ENCODE data around the gene KCTD18.
A peak's percentile ranks its signal among the peaks of the same experiment; 100 is the strongest.

Gene KCTD18

GRCh38 chr2:200533754-200534153 is 23.9 kb upstream of the KCTD18 start:
- TF ChIP-seq CEBPB (IDR thresholded peaks at IDR 0.05) (no peak), NFIC (IDR thresholded peaks at IDR 0.05) (no peak), FOXM1 (IDR thresholded peaks at IDR 0.05; ENCODE audit: borderline replicate concordance, low read depth) (no peak), CREB1 (IDR thresholded peaks at IDR 0.05; ENCODE audit: low read depth) (no peak), TAF1 (IDR thresholded peaks at IDR 0.05; ENCODE audit: low read depth) (no peak)

GRCh38 chr2:200528228-200528627 is 18.4 kb upstream of the KCTD18 start:
- TF ChIP-seq REST (IDR thresholded peaks at IDR 0.05; ENCODE audit: low read depth) (no peak), YY1 (IDR thresholded peaks at IDR 0.05; ENCODE audit: low read depth) (no peak), CEBPB (IDR thresholded peaks at IDR 0.05) (no peak), EGR1 (IDR thresholded peaks at IDR 0.05) (no peak), ZBTB7A (IDR thresholded peaks at IDR 0.05; ENCODE audit: low read depth) (no peak), TCF12 (IDR thresholded peaks at IDR 0.05; ENCODE audit: low read depth) (no peak), EP300 (IDR thresholded peaks at IDR 0.05; ENCODE audit: borderline replicate concordance) (no peak), FOXM1 (IDR thresholded peaks at IDR 0.05; ENCODE audit: borderline replicate concordance, low read depth) (no peak), CREB1 (IDR thresholded peaks at IDR 0.05; ENCODE audit: low read depth) (no peak), TEAD4 (IDR thresholded peaks at IDR 0.05) (no peak), MAX (IDR thresholded peaks at IDR 0.05) (no peak), TAF1 (IDR thresholded peaks at IDR 0.05; ENCODE audit: low read depth) (no peak), NFIC (IDR thresholded peaks at IDR 0.05) (no peak), RAD21 (IDR thresholded peaks at IDR 0.05; ENCODE audit: low read depth) (no peak)

GRCh38 chr2:200525882-200526651 is 16.2 kb upstream of the KCTD18 start, which contains the start of gene SGO2:
Gene SGO2, plus strand, starts transcription at chr2:200526207. Its CDS starts 6,769 bp downstream, at chr2:200532976.
- no peak for TF ChIP-seq RAD21 (IDR thresholded peaks at IDR 0.05; ENCODE audit: low read depth)
- TF ChIP-seq TEAD4 (IDR thresholded peaks at IDR 0.05): peak; percentile 47
- TF ChIP-seq EP300 (IDR thresholded peaks at IDR 0.05; ENCODE audit: borderline replicate concordance): no peak
- TF ChIP-seq TAF1 (IDR thresholded peaks at IDR 0.05; ENCODE audit: low read depth): peak; percentile 56
- TF ChIP-seq NFIC (IDR thresholded peaks at IDR 0.05): 0 out of 2 replicates have a peak, but pooled peaks have one; percentile 15
- peak; percentile 53 for TF ChIP-seq TCF12 (IDR thresholded peaks at IDR 0.05; ENCODE audit: low read depth)
- peak; percentile 51 for TF ChIP-seq CEBPB (IDR thresholded peaks at IDR 0.05)
- TF ChIP-seq FOXM1 (IDR thresholded peaks at IDR 0.05; ENCODE audit: borderline replicate concordance, low read depth): peak; percentile 86
- no peak for TF ChIP-seq ZBTB7A (IDR thresholded peaks at IDR 0.05; ENCODE audit: low read depth)
- TF ChIP-seq USF1 (IDR thresholded peaks at IDR 0.05): no peak
- TF ChIP-seq REST (IDR thresholded peaks at IDR 0.05; ENCODE audit: low read depth): 0 out of 2 replicates have a peak, but pooled peaks have one; percentile 14
- TF ChIP-seq YY1 (IDR thresholded peaks at IDR 0.05; ENCODE audit: low read depth): no peak
- peak; percentile 69 for TF ChIP-seq EGR1 (IDR thresholded peaks at IDR 0.05)
- no peak for TF ChIP-seq CREB1 (IDR thresholded peaks at IDR 0.05; ENCODE audit: low read depth)
- TF ChIP-seq MAX (IDR thresholded peaks at IDR 0.05): peak; percentile 83

GRCh38 chr2:200525551-200525881 is 15.6 kb upstream of the KCTD18 start:
- TF ChIP-seq EP300 (IDR thresholded peaks at IDR 0.05; ENCODE audit: borderline replicate concordance): no peak
- TF ChIP-seq TCF12 (IDR thresholded peaks at IDR 0.05; ENCODE audit: low read depth): no peak
- TF ChIP-seq TEAD4 (IDR thresholded peaks at IDR 0.05): no peak
- TF ChIP-seq USF1 (IDR thresholded peaks at IDR 0.05): no peak
- no peak for TF ChIP-seq MAX (IDR thresholded peaks at IDR 0.05)
- TF ChIP-seq REST (IDR thresholded peaks at IDR 0.05; ENCODE audit: low read depth): no peak
- TF ChIP-seq CREB1 (IDR thresholded peaks at IDR 0.05; ENCODE audit: low read depth): no peak
- no peak for TF ChIP-seq RAD21 (IDR thresholded peaks at IDR 0.05; ENCODE audit: low read depth)
- no peak for TF ChIP-seq ZBTB7A (IDR thresholded peaks at IDR 0.05; ENCODE audit: low read depth)
- no peak for TF ChIP-seq YY1 (IDR thresholded peaks at IDR 0.05; ENCODE audit: low read depth)
- no peak for TF ChIP-seq TAF1 (IDR thresholded peaks at IDR 0.05; ENCODE audit: low read depth)
- TF ChIP-seq FOXM1 (IDR thresholded peaks at IDR 0.05; ENCODE audit: borderline replicate concordance, low read depth): no peak
- TF ChIP-seq EGR1 (IDR thresholded peaks at IDR 0.05): no peak
- TF ChIP-seq NFIC (IDR thresholded peaks at IDR 0.05): no peak
- no peak for TF ChIP-seq CEBPB (IDR thresholded peaks at IDR 0.05)

Data from Ishikawa (cell line).